ENCODE results near the gene MMP10.

DNA sequence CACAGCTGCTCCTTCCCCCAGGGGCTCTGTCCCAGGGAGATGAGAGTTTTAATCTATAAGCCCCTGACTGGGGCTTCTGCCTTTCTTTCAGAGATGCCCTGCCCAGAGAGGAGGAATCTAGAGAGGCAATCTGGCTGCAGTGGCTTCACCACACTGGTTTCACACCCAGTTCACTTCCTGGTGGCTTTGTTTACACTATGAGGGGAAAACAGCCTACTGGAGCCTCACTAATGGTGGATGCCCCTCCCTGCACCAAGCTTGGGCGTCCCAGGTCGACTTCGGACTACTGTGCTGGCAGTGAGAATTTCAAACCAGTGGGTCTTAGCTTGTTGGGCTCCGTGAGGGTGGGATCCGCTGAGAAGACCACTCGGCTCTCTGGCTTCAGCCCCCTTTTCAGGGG lies 39.1 kb upstream of the MMP10 start:
- TF ChIP-seq GLIS3 (CRISPR knock-in tag; IDR thresholded peaks at IDR 0.05), result no peak
- no peak for TF ChIP-seq ZFP3 (CRISPR knock-in tag; IDR thresholded peaks at IDR 0.05)
- TF ChIP-seq ZFP30 (CRISPR knock-in tag; IDR thresholded peaks at IDR 0.05), result no peak
- no peak for TF ChIP-seq ESRRG (CRISPR knock-in tag; IDR thresholded peaks at IDR 0.05)
- TF ChIP-seq CREB5 (CRISPR knock-in tag; IDR thresholded peaks at IDR 0.05; ENCODE audit: low read depth), result no peak
- TF ChIP-seq, protein P1, sequence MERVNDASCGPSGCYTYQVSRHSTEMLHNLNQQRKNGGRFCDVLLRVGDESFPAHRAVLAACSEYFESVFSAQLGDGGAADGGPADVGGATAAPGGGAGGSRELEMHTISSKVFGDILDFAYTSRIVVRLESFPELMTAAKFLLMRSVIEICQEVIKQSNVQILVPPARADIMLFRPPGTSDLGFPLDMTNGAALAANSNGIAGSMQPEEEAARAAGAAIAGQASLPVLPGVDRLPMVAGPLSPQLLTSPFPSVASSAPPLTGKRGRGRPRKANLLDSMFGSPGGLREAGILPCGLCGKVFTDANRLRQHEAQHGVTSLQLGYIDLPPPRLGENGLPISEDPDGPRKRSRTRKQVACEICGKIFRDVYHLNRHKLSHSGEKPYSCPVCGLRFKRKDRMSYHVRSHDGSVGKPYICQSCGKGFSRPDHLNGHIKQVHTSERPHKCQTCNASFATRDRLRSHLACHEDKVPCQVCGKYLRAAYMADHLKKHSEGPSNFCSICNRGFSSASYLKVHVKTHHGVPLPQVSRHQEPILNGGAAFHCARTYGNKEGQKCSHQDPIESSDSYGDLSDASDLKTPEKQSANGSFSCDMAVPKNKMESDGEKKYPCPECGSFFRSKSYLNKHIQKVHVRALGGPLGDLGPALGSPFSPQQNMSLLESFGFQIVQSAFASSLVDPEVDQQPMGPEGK (CRISPR knock-in tag; IDR thresholded peaks at IDR 0.05; ENCODE audit: borderline replicate concordance), result no peak
- TF ChIP-seq TCF4 (CRISPR knock-in tag; IDR thresholded peaks at IDR 0.05; ENCODE audit: borderline replicate concordance), result no peak
- no peak for TF ChIP-seq CSDC2 (CRISPR knock-in tag; IDR thresholded peaks at IDR 0.05)
